Measurements from ENCODE around the gene SPATA31E1.

The SPATA31E1 gene

GRCh38 chr9:87868175-87868574, 14.5 kb upstream of the SPATA31E1 start:
- TF ChIP-seq CTCF (IDR thresholded peaks at IDR 0.05; ENCODE audit: extremely low read depth, insufficient read depth, missing control alignments): no peak
- in situ Hi-C loops (cut with MboI; ENCODE audit: low pct_unique_long_range_greater_than_20kb, low sequenced_read_pairs, unreplicated experiment): no loop called here
- no peak for DNase-seq (ENCODE audit: low spot score)

GRCh38 chr9:87868635-87869034, 14.0 kb upstream of the SPATA31E1 start:
- DNase-seq (ENCODE audit: low spot score): no peak
- TF ChIP-seq CTCF (IDR thresholded peaks at IDR 0.05; ENCODE audit: extremely low read depth, insufficient read depth, missing control alignments): no peak
- in situ Hi-C loops (cut with MboI; ENCODE audit: low pct_unique_long_range_greater_than_20kb, low sequenced_read_pairs, unreplicated experiment): no loop called here

GRCh38 chr9:87869082-87869481, 13.6 kb upstream of the SPATA31E1 start:
- in situ Hi-C loops (cut with MboI; ENCODE audit: low pct_unique_long_range_greater_than_20kb, low sequenced_read_pairs, unreplicated experiment): no loop called here
- TF ChIP-seq CTCF (IDR thresholded peaks at IDR 0.05; ENCODE audit: extremely low read depth, insufficient read depth, missing control alignments): no peak
- no peak for DNase-seq (ENCODE audit: low spot score)

- DNase-seq (ENCODE audit: low spot score): no peak
- in situ Hi-C loops (cut with MboI; ENCODE audit: low pct_unique_long_range_greater_than_20kb, low sequenced_read_pairs, unreplicated experiment): no loop called here
- TF ChIP-seq CTCF (IDR thresholded peaks at IDR 0.05; ENCODE audit: extremely low read depth, insufficient read depth, missing control alignments): no peak
Observed at GRCh38 chr9:87871425-87872078, 11.1 kb upstream of the SPATA31E1 start.

- TF ChIP-seq CTCF (IDR thresholded peaks at IDR 0.05; ENCODE audit: extremely low read depth, insufficient read depth, missing control alignments): no peak
- no peak for DNase-seq (ENCODE audit: low spot score)
- in situ Hi-C loops (cut with MboI; ENCODE audit: low pct_unique_long_range_greater_than_20kb, low sequenced_read_pairs, unreplicated experiment): no loop called here
Observed at GRCh38 chr9:87872079-87872624, 10.5 kb upstream of the SPATA31E1 start.

- no peak for DNase-seq (ENCODE audit: low spot score)
- TF ChIP-seq CTCF (IDR thresholded peaks at IDR 0.05; ENCODE audit: extremely low read depth, insufficient read depth, missing control alignments): no peak
- in situ Hi-C loops (cut with MboI; ENCODE audit: low pct_unique_long_range_greater_than_20kb, low sequenced_read_pairs, unreplicated experiment): no loop called here
Observed at GRCh38 chr9:87873607-87874303, 8.9 kb upstream of the SPATA31E1 start.
